K562 treated with DMSO at 1 percent for 48 hours (cell line): ENCODE data around the gene CHIC2. TPM values are rescaled to one million over a fixed set of nuclear protein-coding genes. Genes with fewer than 3 reads are reported as not detected.

Experiments used
- total RNA-seq: library from RNA; unstranded; fragments of 300-600 nt; gene quantifications from 2 replicates; pipeline ENCODE4 v1.2.3, GENCODE V29; 2022; ENCODE audit warnings: low replicate concordance; ENCODE audit errors: extremely low read depth

Gene CHIC2
- not detected in 2 replicates for total RNA-seq

DNA sequence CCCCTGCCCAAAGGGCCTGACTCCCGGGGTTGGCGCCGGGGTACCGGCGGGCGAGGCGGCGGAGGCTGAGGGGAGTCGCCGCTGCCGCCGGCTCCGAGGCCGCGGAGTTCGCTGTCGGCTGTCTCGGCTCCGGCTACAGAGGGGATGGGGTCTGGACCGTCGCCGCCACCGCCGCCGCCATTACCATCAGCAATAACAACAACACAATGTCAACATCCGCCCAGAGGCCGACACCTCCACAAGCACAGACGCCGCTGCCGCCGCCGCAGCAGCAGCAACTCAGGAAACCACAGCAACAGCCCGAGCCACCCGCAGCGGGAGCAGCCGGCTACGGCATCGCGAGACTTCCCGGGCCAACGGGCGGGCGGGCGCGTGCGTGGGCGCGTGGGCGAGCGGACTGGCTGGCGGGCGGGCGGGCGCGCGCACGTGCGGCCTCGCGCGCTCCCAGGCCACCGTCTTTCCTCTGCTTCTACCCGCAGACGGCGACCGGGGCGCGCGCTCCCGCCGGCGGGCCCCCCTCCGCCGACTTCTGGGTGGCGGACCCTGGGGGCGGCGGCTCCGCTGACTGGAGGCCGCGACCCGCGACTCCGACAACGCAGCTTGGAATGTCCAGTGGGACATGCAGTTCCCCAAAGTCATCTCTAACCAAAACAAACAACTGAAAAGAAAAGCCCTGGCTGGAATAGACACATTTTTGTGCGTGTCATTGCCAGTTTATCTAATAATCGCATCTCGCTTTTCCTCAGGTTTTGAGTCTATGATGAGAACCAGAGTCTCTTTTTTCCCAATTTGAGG, at the start of gene CHIC2:
TSS of gene CHIC2 (minus strand) at position 289 of the 795 bp plus-strand sequence. CDS start 305 bp downstream, outside the sequence.

DNA sequence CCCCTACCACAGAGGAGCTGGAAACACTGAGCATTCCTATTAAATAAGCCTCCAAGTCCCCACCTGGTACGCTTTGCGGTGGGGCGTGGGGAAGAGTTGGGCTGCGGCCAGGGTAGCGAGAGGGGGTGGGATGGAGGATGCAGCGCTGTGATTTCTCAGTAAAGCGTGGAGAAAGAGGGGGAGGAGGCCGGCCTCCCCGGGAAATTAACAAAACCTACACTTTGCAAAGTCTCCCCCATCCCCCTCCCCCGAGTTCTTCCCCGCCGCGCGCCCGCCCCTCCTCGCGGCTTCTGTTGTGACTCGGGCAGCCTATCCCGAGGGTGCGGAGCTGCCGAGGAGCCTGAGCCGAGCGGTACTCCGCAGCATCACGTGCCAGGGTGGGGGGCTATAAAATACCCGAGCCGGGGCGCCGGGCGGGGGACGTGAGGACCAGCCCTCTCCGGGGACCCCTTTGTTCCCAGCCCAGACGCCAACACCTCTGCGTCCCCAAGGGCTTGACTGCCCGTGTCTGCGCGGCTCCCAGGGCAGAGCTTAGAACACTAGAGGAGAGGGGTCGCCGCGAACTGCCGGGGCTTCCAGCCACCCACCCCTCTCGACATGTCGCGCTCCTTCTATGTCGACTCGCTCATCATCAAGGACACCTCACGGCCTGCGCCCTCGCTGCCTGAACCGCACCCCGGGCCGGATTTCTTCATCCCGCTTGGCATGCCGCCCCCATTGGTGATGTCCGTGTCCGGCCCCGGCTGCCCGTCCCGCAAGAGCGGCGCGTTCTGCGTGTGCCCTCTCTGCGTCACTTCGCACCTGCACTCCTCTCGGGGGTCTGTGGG, 35.6 kb upstream of the CHIC2 start, which contains the start of gene GSX2:
TSS of gene GSX2 (plus strand) at position 416 of the 827 bp plus-strand sequence. CDS start at position 598, 182 bp downstream.

Other genes with a start within 250 kb of the CHIC2 start
- not detected in 2 replicates for gene GSX2, start 35.6 kb upstream of the CHIC2 start, total RNA-seq
- not detected in 2 replicates for gene PDGFRA, start 164.7 kb upstream of the CHIC2 start, total RNA-seq